RWPE2 (cell line): ENCODE results near the gene SCARB1.

Source experiments
- ATAC-seq: fragments of 200-7000 bp; cut with Tn5 transposase; 3 replicates; pipeline ENCODE4 v1.9.1; 2021; ENCODE audit warnings: low read depth
- DNase-seq: peaks from one replicate; pipeline ENCODE4 v3.0.0-alpha.2; 2020; ENCODE audit warnings: low spot score
- H3K27ac ChIP-seq: fragments of 450-650 bp; 2 replicates; pipeline ENCODE4 v1.5.1; 2017; ENCODE audit warnings: mild to moderate bottlenecking; ENCODE audit not compliant: poor library complexity, severe bottlenecking
- H3K27me3 ChIP-seq: fragments of 250-450 bp; sonication (Bioruptor Pico); 2 replicates; pipeline ENCODE4 v1.5.1; 2021; ENCODE audit warnings: mild to moderate bottlenecking, moderate library complexity; ENCODE audit not compliant: insufficient read depth, poor library complexity, severe bottlenecking
- H3K36me3 ChIP-seq: fragments of 250-450 bp; sonication (Bioruptor Pico); 2 replicates; pipeline ENCODE4 v1.5.1; 2020; ENCODE audit warnings: low read depth, mild to moderate bottlenecking, moderate library complexity
- H3K4me1 ChIP-seq: fragments of 250-450 bp; sonication (Bioruptor Pico); 2 replicates; pipeline ENCODE4 v1.5.1; 2021; ENCODE audit warnings: mild to moderate bottlenecking, moderate library complexity; ENCODE audit not compliant: insufficient read depth, poor library complexity, severe bottlenecking
- H3K4me3 ChIP-seq: fragments of 250-450 bp; sonication (Bioruptor Pico); 2 replicates; pipeline ENCODE4 v1.5.1; 2021; ENCODE audit warnings: mild to moderate bottlenecking, moderate library complexity; ENCODE audit not compliant: severe bottlenecking
- H3K9me3 ChIP-seq: fragments of 250-450 bp; sonication (Bioruptor Pico); 2 replicates; pipeline ENCODE4 v1.5.1; 2021; ENCODE audit warnings: mild to moderate bottlenecking, moderate library complexity; ENCODE audit not compliant: severe bottlenecking
- CTCF ChIP-seq: fragments of 450-650 bp; IDR thresholded peaks from one replicate; pipeline ENCODE4 v1.5.1; 2017; ENCODE audit warnings: mild to moderate bottlenecking, moderate library complexity; ENCODE audit not compliant: poor library complexity, severe bottlenecking

SCARB1 gene

GRCh38 chr12:124768452-124769162 is 95.1 kb downstream of the SCARB1 start:
- TF ChIP-seq CTCF = no peak
- no peak overlapping the region for H3K4me3 ChIP-seq
- H3K9me3 ChIP-seq = peaks cover 3% of the 10 kb centered on the region
- no peak overlapping the region for H3K27ac ChIP-seq
- H3K27me3 ChIP-seq = no peaks in the 10 kb centered on the region
- no peak for ATAC-seq
- DNase-seq = no peak
- peaks cover 3% of the 10 kb centered on the region for H3K4me1 ChIP-seq
- H3K36me3 ChIP-seq = no peaks in the 10 kb centered on the region

GRCh38 chr12:124767066-124767821 is 96.4 kb downstream of the SCARB1 start:
- Histone ChIP-seq H3K4me1 (peaks cover 3% of the 10 kb centered on the region), H3K4me3 (no peak overlapping the region), H3K9me3 (peaks cover 3% of the 10 kb centered on the region), H3K27ac (no peak overlapping the region), H3K27me3 (no peaks in the 10 kb centered on the region), H3K36me3 (no peaks in the 10 kb centered on the region)
- DNase-seq = no peak
- ATAC-seq = peak; percentile 79
- TF ChIP-seq CTCF = peak; percentile 97

- H3K4me3 ChIP-seq = no peak overlapping the region
- no peaks in the 10 kb centered on the region for H3K36me3 ChIP-seq
- no peak for DNase-seq
- H3K9me3 ChIP-seq = peaks cover 3% of the 10 kb centered on the region
- no peak for TF ChIP-seq CTCF
- H3K4me1 ChIP-seq = peaks cover 3% of the 10 kb centered on the region
- H3K27me3 ChIP-seq = no peaks in the 10 kb centered on the region
- ATAC-seq = no peak
- H3K27ac ChIP-seq = no peak overlapping the region
These were observed 97.0 kb downstream of the SCARB1 start for GRCh38 chr12:124766727-124767065.

GRCh38 chr12:124765581-124766489 is 97.8 kb downstream of the SCARB1 start:
- H3K4me1 ChIP-seq = peaks cover 3% of the 10 kb centered on the region
- ATAC-seq (no peak), DNase-seq (no peak)
- H3K4me3 ChIP-seq = no peak overlapping the region
- no peak for TF ChIP-seq CTCF
- H3K27ac ChIP-seq = no peak overlapping the region
- H3K9me3 ChIP-seq = peaks cover 3% of the 10 kb centered on the region
- no peaks in the 10 kb centered on the region for H3K27me3 ChIP-seq
- no peaks in the 10 kb centered on the region for H3K36me3 ChIP-seq
